Effector memory CD4-positive, alpha-beta T cell (primary cell): ENCODE measurements around the gene C6orf15.

Experiments used
- DNase-seq, 3 donors: peaks; one replicate each; pipeline ENCODE4 v3.0.0-alpha.2; 2020
- H3K27ac ChIP-seq: 2 replicates; pipeline ENCODE4 v1.7.0; 2013; ENCODE audit warnings: mild to moderate bottlenecking, low read length, moderate library complexity; ENCODE audit not compliant: insufficient read depth, poor library complexity, severe bottlenecking
- H3K27me3 ChIP-seq: replicated peaks from 2 replicates; pipeline ENCODE4 v1.7.0; 2013; ENCODE audit warnings: mild to moderate bottlenecking, low read length; ENCODE audit not compliant: insufficient read depth, control insufficient read depth, poor library complexity, severe bottlenecking
- H3K36me3 ChIP-seq: 2 replicates; pipeline ENCODE4 v1.7.0; 2013; ENCODE audit warnings: mild to moderate bottlenecking, low read length, moderate library complexity; ENCODE audit not compliant: control insufficient read depth, insufficient read depth
- H3K4me1 ChIP-seq: 2 replicates; pipeline ENCODE4 v1.7.0; 2013; ENCODE audit warnings: low read length, mild to moderate bottlenecking; ENCODE audit not compliant: control insufficient read depth, insufficient read depth, poor library complexity, severe bottlenecking
- H3K4me3 ChIP-seq: 2 replicates; pipeline ENCODE4 v1.7.0; 2013; ENCODE audit warnings: low read length, low read depth, mild to moderate bottlenecking; ENCODE audit not compliant: insufficient read depth, poor library complexity, severe bottlenecking
- H3K9me3 ChIP-seq: 2 replicates; pipeline ENCODE4 v1.7.0; 2013; ENCODE audit warnings: mild to moderate bottlenecking, low read length, moderate library complexity; ENCODE audit not compliant: control insufficient read depth

C6orf15 gene

GRCh38 chr6:31149827-31150447 is 37.6 kb upstream of the C6orf15 start:
- Histone ChIP-seq H3K36me3 (no peaks in the 10 kb centered on the region), H3K9me3 (no peaks in the 10 kb centered on the region), H3K27ac (no peak overlapping the region), H3K4me1 (no peaks in the 10 kb centered on the region), H3K27me3 (no peaks in the 10 kb centered on the region), H3K4me3 (no peak overlapping the region)
- DNase-seq = no peak

DNA sequence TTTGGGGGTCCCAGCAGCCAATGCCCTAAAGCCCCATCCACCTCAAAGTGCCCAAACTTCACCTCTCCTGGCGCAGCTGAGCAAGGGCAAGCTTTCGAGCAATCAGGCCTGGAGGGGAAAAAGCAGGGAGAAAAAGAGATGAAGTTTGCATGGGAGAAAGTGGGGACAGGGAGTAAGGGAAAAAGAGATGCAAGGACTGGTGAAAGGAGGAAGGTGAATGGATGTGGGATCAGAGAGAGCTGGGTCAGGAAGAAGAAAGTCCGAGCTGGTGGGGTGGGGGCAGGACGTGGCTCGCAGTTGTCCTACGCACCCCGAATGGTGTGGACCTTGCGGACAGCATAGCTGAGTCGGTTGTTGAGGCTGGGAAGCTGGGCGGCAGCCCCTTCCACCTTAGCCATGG is 33.0 kb upstream of the C6orf15 start:
- Histone ChIP-seq H3K4me1 (no peaks in the 10 kb centered on the region), H3K9me3 (no peaks in the 10 kb centered on the region), H3K4me3 (no peak overlapping the region), H3K27me3 (no peaks in the 10 kb centered on the region), H3K36me3 (peaks cover 5% of the 10 kb centered on the region), H3K27ac (no peak overlapping the region)
- DNase-seq = no peak

DNA sequence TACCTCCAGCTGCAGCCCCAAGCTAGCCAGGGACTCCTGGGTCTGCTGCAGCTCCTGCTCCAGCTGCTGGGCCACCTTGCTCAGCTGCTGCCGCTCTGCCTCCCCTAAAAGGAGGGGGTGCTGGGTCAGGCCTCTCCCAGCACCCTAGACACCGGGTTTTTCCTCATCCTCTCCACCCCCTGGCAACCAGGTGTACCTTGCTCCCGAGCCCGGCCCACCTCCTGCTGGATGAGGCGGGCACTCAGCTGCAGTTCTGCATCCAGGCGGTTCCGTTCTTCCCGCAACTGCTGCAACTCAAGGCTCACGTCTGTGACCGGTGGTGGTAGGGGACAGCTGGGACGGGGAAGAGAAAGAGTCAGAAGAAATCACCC is 32.6 kb upstream of the C6orf15 start:
- DNase-seq = no peak
- H3K27ac ChIP-seq = no peak overlapping the region
- no peaks in the 10 kb centered on the region for H3K9me3 ChIP-seq
- no peak overlapping the region for H3K4me3 ChIP-seq
- no peaks in the 10 kb centered on the region for H3K4me1 ChIP-seq
- H3K27me3 ChIP-seq = no peaks in the 10 kb centered on the region
- peaks cover 5% of the 10 kb centered on the region for H3K36me3 ChIP-seq

GRCh38 chr6:31144296-31144969 is 32.1 kb upstream of the C6orf15 start:
- Histone ChIP-seq H3K4me1 (no peaks in the 10 kb centered on the region), H3K27me3 (no peaks in the 10 kb centered on the region), H3K27ac (no peak overlapping the region), H3K4me3 (no peak overlapping the region), H3K9me3 (no peaks in the 10 kb centered on the region), H3K36me3 (peaks cover 5% of the 10 kb centered on the region)
- DNase-seq = no peak

DNA sequence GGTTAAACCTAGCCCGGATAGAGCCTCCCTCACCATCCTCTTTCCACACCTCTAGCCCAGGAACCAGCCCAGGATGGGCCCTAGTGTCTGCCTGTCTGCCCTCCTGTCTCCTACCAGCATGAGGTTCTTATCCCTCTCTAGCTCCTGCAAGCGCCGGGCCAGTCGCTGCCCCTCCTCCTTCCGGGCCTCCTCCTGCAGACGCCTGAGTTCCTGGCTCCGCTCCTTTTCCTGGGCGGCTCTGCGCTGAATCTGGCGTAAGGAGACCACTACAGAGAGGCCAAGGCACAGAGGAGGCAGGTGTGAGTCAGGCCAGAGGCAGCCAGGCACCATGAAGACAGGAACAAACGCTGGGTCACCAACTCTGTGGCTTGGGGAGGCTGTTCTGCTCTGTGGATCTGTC is 30.8 kb upstream of the C6orf15 start:
- H3K27ac ChIP-seq = no peak overlapping the region
- no peaks in the 10 kb centered on the region for H3K27me3 ChIP-seq
- H3K4me3 ChIP-seq = no peak overlapping the region
- H3K36me3 ChIP-seq = peaks cover 5% of the 10 kb centered on the region
- H3K4me1 ChIP-seq = no peaks in the 10 kb centered on the region
- no peak for DNase-seq
- H3K9me3 ChIP-seq = no peaks in the 10 kb centered on the region

- DNase-seq = no peak
- Histone ChIP-seq H3K4me1 (peaks cover 5% of the 10 kb centered on the region), H3K27ac (no peak overlapping the region), H3K27me3 (no peaks in the 10 kb centered on the region), H3K9me3 (no peaks in the 10 kb centered on the region), H3K36me3 (peaks cover 5% of the 10 kb centered on the region), H3K4me3 (no peak overlapping the region)
These were observed 30.0 kb upstream of the C6orf15 start for GRCh38 chr6:31142361-31142761.

DNA sequence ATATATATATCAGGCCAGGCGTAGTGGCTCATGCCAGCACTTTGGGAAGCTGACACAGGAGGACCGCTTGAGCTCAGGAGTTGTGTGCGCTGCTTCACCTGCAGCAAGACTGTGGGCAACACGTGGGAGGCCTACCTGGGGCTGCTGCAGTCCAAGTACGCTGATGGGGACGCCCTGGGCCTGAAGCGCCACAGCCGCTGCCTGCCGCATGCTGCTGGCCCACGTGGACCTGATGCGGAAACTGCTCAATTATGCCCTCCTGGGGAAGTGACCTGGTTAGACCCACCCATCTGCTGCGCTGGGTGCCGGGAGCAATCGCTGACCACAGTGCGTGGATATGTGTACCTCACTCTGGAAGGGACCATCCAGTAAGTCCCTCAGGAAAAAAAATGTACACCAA is 28.3 kb upstream of the C6orf15 start:
- no peak for DNase-seq
- Histone ChIP-seq H3K27me3 (no peaks in the 10 kb centered on the region), H3K36me3 (peaks cover 5% of the 10 kb centered on the region), H3K9me3 (no peaks in the 10 kb centered on the region), H3K4me1 (peaks cover 5% of the 10 kb centered on the region), H3K4me3 (no peak overlapping the region), H3K27ac (no peak overlapping the region)

DNA sequence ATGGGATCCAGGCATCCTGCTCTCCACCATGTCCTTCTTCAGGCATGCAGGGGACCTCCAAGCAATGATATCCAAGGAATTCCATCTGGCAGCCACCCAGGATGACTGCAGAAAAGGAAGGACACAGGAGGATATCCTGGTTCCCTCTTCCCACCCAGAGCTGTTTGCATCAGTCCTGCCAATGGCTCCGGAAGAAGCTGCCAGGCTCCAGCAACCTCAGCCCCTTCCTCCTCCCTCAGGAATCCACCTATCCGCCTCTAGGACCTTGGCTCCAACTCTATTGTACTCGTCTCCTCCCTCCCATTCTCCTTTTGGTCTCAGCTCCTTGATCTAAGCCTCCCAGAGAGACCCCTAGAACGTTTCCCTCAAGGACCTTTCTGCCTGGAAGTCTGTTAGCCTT is 27.2 kb upstream of the C6orf15 start:
- H3K4me1 ChIP-seq = peaks cover 5% of the 10 kb centered on the region
- no peak overlapping the region for H3K27ac ChIP-seq
- no peaks in the 10 kb centered on the region for H3K9me3 ChIP-seq
- no peak for DNase-seq
- peaks cover 5% of the 10 kb centered on the region for H3K36me3 ChIP-seq
- H3K4me3 ChIP-seq = no peak overlapping the region
- no peaks in the 10 kb centered on the region for H3K27me3 ChIP-seq

DNA sequence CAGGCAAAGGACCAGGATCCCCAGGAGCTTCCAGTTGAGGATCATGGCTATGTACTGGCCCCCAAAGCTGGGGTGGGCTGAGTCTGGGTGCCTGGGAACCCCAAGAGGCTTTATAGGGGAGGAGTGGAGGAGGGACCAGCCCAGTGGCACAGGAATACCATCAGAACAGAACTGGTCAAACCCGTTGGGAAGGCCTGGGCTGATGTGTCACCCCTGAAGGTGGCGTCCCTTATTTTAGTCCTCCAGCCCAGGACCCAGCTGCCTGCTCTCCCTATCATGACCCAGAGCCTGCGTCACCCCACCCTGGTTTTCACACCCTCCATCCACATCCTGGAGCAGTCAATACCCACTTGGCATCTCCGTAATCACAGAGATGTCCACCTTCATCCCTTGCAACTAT is 26.6 kb upstream of the C6orf15 start, which contains the start of gene PSORS1C2:
Gene PSORS1C2, minus strand, starts transcription at position 85 of the 400 bp plus-strand sequence. Its CDS starts 40 bp downstream, at position 45.
- peaks cover 5% of the 10 kb centered on the region for H3K36me3 ChIP-seq
- no peak within 1 kb of the TSS for H3K27ac ChIP-seq
- H3K4me3 ChIP-seq = no peak within 1 kb of the TSS
- DNase-seq = no peak
- H3K27me3 ChIP-seq = no peaks in the 10 kb centered on the region
- no peaks in the 10 kb centered on the region for H3K9me3 ChIP-seq
- H3K4me1 ChIP-seq = peaks cover 5% of the 10 kb centered on the region

- Histone ChIP-seq H3K27ac (no peak overlapping the region), H3K27me3 (no peaks in the 10 kb centered on the region), H3K4me3 (no peak overlapping the region), H3K36me3 (no peaks in the 10 kb centered on the region), H3K9me3 (no peaks in the 10 kb centered on the region), H3K4me1 (peaks cover 5% of the 10 kb centered on the region)
- no peak for DNase-seq
These were observed 23.3 kb upstream of the C6orf15 start for GRCh38 chr6:31135710-31136109.
